ENCODE measurements around the gene REN. TPM values are rescaled to one million over a fixed set of nuclear protein-coding genes. Genes with fewer than 3 reads are reported as not detected.

The REN gene
- polyA plus RNA-seq, 1 donor: not detected

GRCh38 chr1:204154568-204155255, 11.4 kb downstream of the REN start:
- DNase-seq (ENCODE audit: low read depth): no peak

- no peak for DNase-seq (ENCODE audit: low read depth)
Observed at GRCh38 chr1:204153667-204154066, 12.5 kb downstream of the REN start.

- DNase-seq (ENCODE audit: low read depth): no peak
Observed at GRCh38 chr1:204152310-204153044, 13.7 kb downstream of the REN start.

GRCh38 chr1:204151552-204152309, 14.4 kb downstream of the REN start, which contains the start of gene ETNK2:
Gene ETNK2, minus strand, starts transcription at chr1:204152044. Its CDS starts 192 bp downstream, at chr1:204151852.
- DNase-seq (ENCODE audit: low read depth): no peak

- no peak for DNase-seq (ENCODE audit: low read depth)
Observed at GRCh38 chr1:204150702-204151551, 15.2 kb downstream of the REN start.

- DNase-seq (ENCODE audit: low read depth): no peak
Observed at GRCh38 chr1:204149635-204150565, 16.2 kb downstream of the REN start.

GRCh38 chr1:204149107-204149506, 17.0 kb downstream of the REN start:
- no peak for DNase-seq (ENCODE audit: low read depth)

- DNase-seq (ENCODE audit: low read depth): no peak
Observed at GRCh38 chr1:204147406-204148383, 18.4 kb downstream of the REN start.

GRCh38 chr1:204146965-204147364, 19.2 kb downstream of the REN start:
- DNase-seq (ENCODE audit: low read depth): no peak

- DNase-seq (ENCODE audit: low read depth): no peak
Observed at GRCh38 chr1:204146309-204146708, 19.8 kb downstream of the REN start.

- no peak for DNase-seq (ENCODE audit: low read depth)
Observed at GRCh38 chr1:204145033-204145504, 21.1 kb downstream of the REN start.

GRCh38 chr1:204143276-204144041, 22.7 kb downstream of the REN start:
- no peak for DNase-seq (ENCODE audit: low read depth)

GRCh38 chr1:204142032-204142974, 23.8 kb downstream of the REN start:
- DNase-seq (ENCODE audit: low read depth): no peak

GRCh38 chr1:204141131-204141530, 25.0 kb downstream of the REN start:
- no peak for DNase-seq (ENCODE audit: low read depth)

GRCh38 chr1:204139952-204140351, 26.2 kb downstream of the REN start:
- DNase-seq (ENCODE audit: low read depth): no peak

- DNase-seq (ENCODE audit: low read depth): no peak
Observed at GRCh38 chr1:204139088-204139487, 27.0 kb downstream of the REN start.

GRCh38 chr1:204136814-204137213, 29.3 kb downstream of the REN start:
- DNase-seq (ENCODE audit: low read depth): no peak

Measured in forelimb muscle (tissue), 1 donor.